ENCODE data around the gene SMAD2. TPM values are rescaled to one million over a fixed set of nuclear protein-coding genes. Genes with fewer than 3 reads are reported as not detected.
"Not testable (repeated sequence)": the region's sequence is repeated elsewhere in the genome, so short reads cannot be mapped to it uniquely, and the experiment has no call there.

The SMAD2 gene
- polyA plus RNA-seq, 6 donors from 2014 or later, result 49.9 to 77.9 (median 61.0) TPM

DNA sequence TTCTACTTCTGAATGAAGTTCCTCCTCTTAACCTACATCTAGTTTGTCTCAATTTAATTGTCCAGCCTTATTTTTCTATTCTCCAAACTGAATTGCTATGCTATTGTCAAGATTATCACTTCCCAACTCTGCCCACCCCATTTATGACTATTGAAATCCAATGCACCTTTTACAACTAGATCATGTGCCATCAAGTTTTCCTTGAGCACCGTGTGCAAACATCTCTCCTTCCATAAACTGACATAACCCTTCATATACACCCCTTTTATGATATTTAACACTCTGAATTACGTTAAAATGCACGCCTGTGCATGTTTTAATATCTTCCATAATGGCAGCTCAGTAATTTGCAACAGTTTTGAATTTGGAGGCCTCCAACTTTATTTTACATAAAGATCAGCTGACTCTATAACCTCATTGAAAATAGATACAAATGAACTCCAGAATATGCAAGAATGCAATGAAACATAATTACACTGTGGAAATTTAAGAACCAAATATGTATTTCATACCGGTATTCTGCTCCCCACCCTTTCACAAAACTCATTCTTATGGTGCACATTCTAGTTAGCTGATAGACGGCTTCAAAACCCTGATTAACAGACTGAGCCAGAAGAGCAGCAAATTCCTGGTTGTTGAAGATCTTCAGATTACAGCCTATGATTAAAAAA lies 85.5 kb downstream of the SMAD2 start:
- H3K27me3 Mint-ChIP-seq, result no peaks in the 10 kb centered on the region
- ATAC-seq (ENCODE audit: low read depth in 2 of 2) (no peak), DNase-seq (no peak)
- no peak overlapping the region for H3K27ac Mint-ChIP-seq
- H3K4me3 Mint-ChIP-seq, result no peak overlapping the region
- peaks cover 12 to 42% of the 10 kb centered on the region in 2 donors for H3K36me3 Mint-ChIP-seq
- no peaks in the 10 kb centered on the region for H3K9me3 Mint-ChIP-seq
- H3K4me1 Mint-ChIP-seq, result no peaks in the 10 kb centered on the region

DNA sequence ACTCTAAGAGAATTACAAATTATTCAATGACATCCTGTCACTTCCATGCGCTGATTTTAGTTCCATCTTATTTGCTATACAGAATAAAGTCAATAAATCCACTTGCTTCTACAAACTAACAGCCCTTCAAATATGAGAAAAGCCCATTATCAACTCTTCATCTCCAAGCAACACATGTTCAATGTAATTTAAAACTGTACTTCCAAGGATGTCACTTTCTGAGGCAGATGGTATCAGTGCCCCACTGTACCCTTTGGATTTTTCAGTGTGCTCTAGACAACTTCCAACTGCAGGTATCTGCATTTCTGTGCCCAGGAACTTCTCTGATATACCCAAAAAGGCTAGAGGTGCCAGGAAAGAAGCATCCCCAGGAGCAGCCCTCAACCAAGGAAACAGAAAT lies 87.6 kb downstream of the SMAD2 start:
- Mint-ChIP-seq H3K9me3 (no peaks in the 10 kb centered on the region), H3K27ac (no peak overlapping the region), H3K27me3 (no peaks in the 10 kb centered on the region), H3K4me1 (no peaks in the 10 kb centered on the region), H3K36me3 (peaks cover 12 to 47% of the 10 kb centered on the region in 2 donors), H3K4me3 (no peak overlapping the region)
- DNase-seq (no peak), ATAC-seq (ENCODE audit: low read depth in 2 of 2) (no peak)

DNA sequence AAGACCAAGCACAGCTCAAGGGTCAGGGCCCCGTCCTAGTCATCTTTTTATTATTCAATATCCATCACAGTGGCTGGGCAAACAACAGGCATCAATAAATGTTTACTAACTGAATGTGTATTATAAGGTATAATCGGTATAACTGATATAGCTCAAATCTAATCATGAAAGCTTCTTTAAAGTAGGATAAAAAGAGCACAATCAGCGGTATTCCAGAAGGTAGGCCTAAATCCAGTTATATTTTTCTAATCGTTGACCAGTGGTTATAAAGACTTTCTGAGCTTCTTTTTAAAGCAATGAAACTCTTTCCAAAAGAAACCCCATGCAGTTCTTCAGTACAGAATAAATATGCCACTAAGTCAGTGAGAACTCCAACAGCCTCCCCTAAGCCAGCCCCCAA lies 92.1 kb downstream of the SMAD2 start:
- no peak for ATAC-seq (ENCODE audit: low read depth in 2 of 2)
- no peaks in the 10 kb centered on the region for H3K27me3 Mint-ChIP-seq
- no peaks in the 10 kb centered on the region for H3K9me3 Mint-ChIP-seq
- no peak for DNase-seq
- H3K36me3 Mint-ChIP-seq, result peaks cover 0 to 44% of the 10 kb centered on the region in 2 donors
- no peak overlapping the region for H3K4me3 Mint-ChIP-seq
- H3K4me1 Mint-ChIP-seq, result no peaks in the 10 kb centered on the region
- no peak overlapping the region for H3K27ac Mint-ChIP-seq

DNA sequence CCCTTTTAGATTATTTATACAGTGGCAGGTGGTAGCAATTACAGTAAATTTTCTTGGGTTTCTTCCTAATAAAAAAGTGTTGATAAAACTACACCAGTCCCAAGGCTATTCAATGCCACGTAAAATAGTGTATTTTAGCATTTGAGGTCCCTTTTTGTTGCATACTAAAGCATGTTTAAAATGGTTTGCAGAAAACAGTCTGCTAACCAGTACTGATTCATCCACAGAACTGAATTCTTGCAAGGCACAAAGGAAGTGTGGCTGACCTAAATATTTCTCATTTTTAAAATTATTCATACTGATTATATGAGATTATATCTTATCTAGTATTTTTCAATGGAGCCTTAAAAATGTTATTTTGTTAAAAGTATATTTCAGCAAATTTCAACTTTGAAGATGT lies 98.1 kb downstream of the SMAD2 start:
- Mint-ChIP-seq H3K27ac (peak overlapping the region in 1 of 6 donors; percentile 63), H3K36me3 (peaks cover 6 to 16% of the 10 kb centered on the region in 2 donors), H3K4me1 (peaks cover 0 to 3% (median 1%) of the 10 kb centered on the region in 3 donors), H3K9me3 (peaks cover 0 to 6% (median 0%) of the 10 kb centered on the region in 7 donors), H3K27me3 (no peaks in the 10 kb centered on the region), H3K4me3 (no peak overlapping the region)
- DNase-seq (no peak), ATAC-seq (ENCODE audit: low read depth in 2 of 2) (no peak)

DNA sequence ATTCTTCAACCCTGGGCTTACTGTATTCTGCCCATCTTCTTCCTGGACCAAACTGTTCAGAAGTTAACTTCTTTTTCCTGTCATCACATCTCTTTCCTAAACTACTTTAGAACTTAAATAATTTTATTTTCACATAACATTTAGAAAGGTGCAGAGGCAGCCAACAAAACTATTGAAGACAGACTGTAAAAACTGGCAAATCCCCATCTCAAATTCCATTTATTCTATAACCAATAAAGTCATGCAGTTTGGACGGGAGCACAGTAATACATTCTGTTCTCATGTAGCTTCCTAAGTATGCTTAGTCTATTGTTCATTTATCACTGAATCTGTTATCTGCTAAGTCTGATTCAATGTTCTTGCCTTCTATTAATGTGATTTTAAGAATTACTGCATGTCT lies 99.1 kb downstream of the SMAD2 start:
- H3K27ac Mint-ChIP-seq, result no peak overlapping the region

DNA sequence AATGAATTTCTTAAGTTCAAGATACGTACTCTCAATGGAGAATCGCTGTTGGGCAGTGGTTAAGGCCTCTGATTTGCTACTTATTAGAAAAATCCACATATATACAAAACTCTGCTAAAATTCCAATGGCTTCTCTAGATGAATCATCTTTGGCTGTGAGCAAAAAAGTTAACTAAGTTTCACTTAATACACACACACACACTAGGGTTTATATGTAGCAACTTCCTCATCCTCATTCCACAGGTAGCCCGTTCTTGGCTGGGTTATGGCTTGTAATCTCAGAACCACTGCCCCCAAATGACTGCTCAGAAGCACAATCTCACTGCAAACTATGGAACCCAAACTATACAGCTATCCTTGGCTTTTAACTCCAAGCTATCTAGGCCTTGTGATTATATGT lies 99.7 kb downstream of the SMAD2 start:
- H3K4me3 Mint-ChIP-seq, result no peak overlapping the region
- H3K4me1 Mint-ChIP-seq, result peaks cover 0 to 15% (median 15%) of the 10 kb centered on the region in 3 donors
- ATAC-seq (ENCODE audit: low read depth in 2 of 2) (no peak), DNase-seq (no peak)
- H3K36me3 Mint-ChIP-seq, result peaks cover 6 to 20% of the 10 kb centered on the region in 2 donors
- H3K27ac Mint-ChIP-seq, result no peak overlapping the region
- H3K27me3 Mint-ChIP-seq, result no peaks in the 10 kb centered on the region
- peaks cover 0 to 9% (median 0%) of the 10 kb centered on the region in 7 donors for H3K9me3 Mint-ChIP-seq

More for the DNA sequence above, 99.1 kb downstream of the SMAD2 start:
- no peak for DNase-seq
- Mint-ChIP-seq H3K4me3 (no peak overlapping the region), H3K27me3 (no peaks in the 10 kb centered on the region), H3K4me1 (peaks cover 0 to 13% (median 11%) of the 10 kb centered on the region in 3 donors), H3K36me3 (peaks cover 6 to 15% of the 10 kb centered on the region in 2 donors), H3K9me3 (peaks cover 0 to 9% (median 0%) of the 10 kb centered on the region in 7 donors)
- no peak for ATAC-seq (ENCODE audit: low read depth in 2 of 2)

DNA sequence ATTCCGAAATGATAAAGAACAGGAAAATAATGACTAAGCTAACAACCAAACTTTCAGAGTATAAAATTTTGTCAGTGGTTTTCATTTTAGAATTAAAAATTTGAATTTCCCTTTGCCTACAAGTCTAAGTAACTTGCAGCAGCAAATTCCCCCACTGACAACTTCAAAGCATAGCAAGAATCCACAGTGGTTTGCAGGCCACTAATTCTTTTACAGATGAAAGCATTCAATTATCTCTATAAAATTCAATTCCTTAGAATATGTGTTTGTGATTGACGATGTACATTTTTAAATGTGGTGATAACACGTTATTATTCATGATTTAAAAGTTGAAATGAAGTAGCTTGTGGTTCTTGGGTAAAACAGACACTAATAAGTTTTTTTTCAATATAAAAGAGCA lies 100.6 kb downstream of the SMAD2 start:
- no peak for ATAC-seq (ENCODE audit: low read depth in 2 of 2)
- Mint-ChIP-seq H3K36me3 (peaks cover 6 to 20% of the 10 kb centered on the region in 2 donors), H3K4me1 (peaks cover 0 to 15% (median 15%) of the 10 kb centered on the region in 3 donors)

DNA sequence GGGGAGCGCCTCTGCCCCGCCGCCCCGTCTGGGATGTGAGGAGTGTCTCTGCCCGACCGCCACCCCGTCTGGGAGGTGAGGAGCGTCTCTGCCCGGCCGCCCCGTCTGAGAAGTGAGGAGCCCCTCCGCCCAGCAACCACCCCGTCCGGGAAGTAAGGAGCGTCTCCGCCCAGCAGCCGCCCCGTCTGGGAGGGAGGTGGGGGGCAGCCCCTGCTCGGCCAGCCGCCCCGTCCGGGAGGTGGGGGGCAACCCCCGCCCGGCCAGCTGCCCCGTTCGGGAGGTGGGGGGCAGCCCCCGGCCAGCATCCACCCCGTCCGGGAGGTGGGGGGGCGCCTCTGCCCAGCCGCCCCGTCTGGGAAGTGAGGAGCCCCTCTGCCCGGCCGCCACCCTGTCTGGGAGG lies 102.4 kb downstream of the SMAD2 start:
- not testable (repeated sequence) for H3K27ac Mint-ChIP-seq; DNase-seq; H3K4me3 Mint-ChIP-seq; H3K9me3 Mint-ChIP-seq; ATAC-seq (ENCODE audit: low read depth in 2 of 2); H3K27me3 Mint-ChIP-seq
- Mint-ChIP-seq H3K4me1 (peaks cover 0 to 15% (median 15%) of the 10 kb centered on the region in 3 donors), H3K36me3 (peaks cover 6 to 20% of the 10 kb centered on the region in 2 donors)

More for the DNA sequence above, 100.6 kb downstream of the SMAD2 start:
- Mint-ChIP-seq H3K4me3 (no peak overlapping the region), H3K27ac (no peak overlapping the region), H3K9me3 (peaks cover 0 to 9% (median 0%) of the 10 kb centered on the region in 7 donors), H3K27me3 (no peaks in the 10 kb centered on the region)
- no peak for DNase-seq

DNA sequence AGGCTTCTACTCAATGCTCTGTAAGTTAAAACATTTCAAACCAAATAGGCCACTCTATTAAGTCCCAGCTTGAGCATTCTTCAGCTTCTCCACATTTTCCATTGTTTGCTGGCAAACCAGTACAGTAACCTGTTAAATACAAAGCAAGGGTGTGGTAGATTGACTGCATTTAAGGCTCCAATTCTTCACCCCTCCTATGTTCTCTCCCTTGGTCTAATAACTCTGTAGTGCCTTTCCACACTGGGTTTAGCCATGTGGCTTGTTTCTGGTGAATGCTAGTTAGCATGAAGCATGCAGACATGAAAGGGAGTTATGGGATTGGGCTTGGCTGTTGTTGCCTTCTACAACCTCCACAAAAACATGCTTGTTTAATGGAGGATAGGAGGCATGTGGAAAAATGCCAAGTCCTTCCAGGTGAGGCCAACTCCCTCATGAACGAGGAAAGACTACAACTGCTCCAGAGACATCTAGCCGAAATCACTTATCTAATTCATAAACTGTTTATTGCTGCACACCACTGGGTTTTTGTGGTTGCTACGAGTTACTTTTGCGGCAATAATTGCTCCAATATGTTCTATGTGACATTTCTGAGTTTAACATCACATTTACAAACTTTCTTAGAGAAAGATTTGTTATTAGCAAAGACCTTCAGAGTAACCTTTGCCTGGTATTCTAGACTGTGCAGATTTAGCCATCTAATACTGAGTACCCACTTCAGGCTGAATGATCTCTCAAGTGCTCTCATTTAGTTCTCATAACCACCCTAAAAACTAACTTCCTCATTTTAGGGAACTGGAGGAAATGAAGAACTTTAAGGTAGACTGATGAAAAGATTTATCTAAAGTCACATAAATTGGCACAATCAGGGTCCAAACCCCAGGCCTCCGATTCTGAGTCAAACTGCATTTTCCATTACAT lies 104.0 kb downstream of the SMAD2 start:
- Mint-ChIP-seq H3K27me3 (no peaks in the 10 kb centered on the region), H3K4me1 (peaks cover 0 to 15% (median 15%) of the 10 kb centered on the region in 3 donors), H3K4me3 (no peak overlapping the region), H3K27ac (peak overlapping the region in 1 of 6 donors; percentile 61), H3K9me3 (peaks cover 0 to 9% (median 0%) of the 10 kb centered on the region in 7 donors), H3K36me3 (peaks cover 6 to 20% of the 10 kb centered on the region in 2 donors)
- peak in 1 of 2 donors; percentile 58 for ATAC-seq (ENCODE audit: low read depth in 2 of 2)
- DNase-seq, result no peak

DNA sequence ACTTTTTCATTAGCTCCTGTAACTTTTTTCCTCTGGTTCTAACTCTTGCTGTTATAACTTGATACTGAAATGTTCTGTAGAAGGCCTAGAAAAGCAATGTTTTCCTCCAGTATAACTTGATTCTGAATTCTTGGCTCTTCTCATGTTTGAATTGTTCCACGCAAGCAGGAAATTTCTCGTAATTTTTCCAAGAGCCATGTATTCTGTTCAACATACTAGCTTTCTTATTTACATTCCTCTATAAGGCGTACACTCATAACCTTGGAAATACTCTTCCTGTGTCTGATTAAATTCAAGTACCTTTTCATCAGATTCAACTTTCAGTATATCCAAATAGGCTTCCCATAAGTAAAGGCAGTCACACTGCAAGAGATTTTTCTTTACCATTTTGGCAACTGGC lies 109.1 kb downstream of the SMAD2 start:
- Mint-ChIP-seq H3K9me3 (no peaks in the 10 kb centered on the region), H3K27me3 (no peaks in the 10 kb centered on the region), H3K4me3 (no peak overlapping the region), H3K36me3 (peaks cover 0 to 5% of the 10 kb centered on the region in 2 donors), H3K27ac (no peak overlapping the region), H3K4me1 (peaks cover 0 to 3% (median 2%) of the 10 kb centered on the region in 3 donors)
- ATAC-seq (ENCODE audit: low read depth in 2 of 2) (no peak), DNase-seq (no peak)

DNA sequence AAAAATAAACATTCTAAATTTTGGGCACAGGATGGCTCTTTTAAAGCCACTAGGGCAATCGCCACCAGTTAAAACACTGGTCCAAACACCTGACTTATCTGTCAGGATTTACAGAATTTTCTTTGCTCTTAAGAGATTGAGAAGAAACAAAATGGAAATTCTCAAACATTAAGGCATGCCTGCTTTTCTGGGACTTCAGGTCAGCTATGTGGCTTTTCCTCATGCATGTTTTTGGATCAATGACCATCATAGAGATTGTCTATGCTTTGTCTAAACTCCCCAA lies 112.7 kb downstream of the SMAD2 start:
- H3K4me3 Mint-ChIP-seq, result no peak overlapping the region
- H3K27me3 Mint-ChIP-seq, result no peaks in the 10 kb centered on the region
- H3K36me3 Mint-ChIP-seq, result no peaks in the 10 kb centered on the region
- no peaks in the 10 kb centered on the region for H3K4me1 Mint-ChIP-seq
- H3K27ac Mint-ChIP-seq, result peak overlapping the region in 2 of 6 donors; percentile 15 to 22
- ATAC-seq (ENCODE audit: low read depth in 2 of 2) (no peak), DNase-seq (no peak)
- H3K9me3 Mint-ChIP-seq, result no peaks in the 10 kb centered on the region

DNA sequence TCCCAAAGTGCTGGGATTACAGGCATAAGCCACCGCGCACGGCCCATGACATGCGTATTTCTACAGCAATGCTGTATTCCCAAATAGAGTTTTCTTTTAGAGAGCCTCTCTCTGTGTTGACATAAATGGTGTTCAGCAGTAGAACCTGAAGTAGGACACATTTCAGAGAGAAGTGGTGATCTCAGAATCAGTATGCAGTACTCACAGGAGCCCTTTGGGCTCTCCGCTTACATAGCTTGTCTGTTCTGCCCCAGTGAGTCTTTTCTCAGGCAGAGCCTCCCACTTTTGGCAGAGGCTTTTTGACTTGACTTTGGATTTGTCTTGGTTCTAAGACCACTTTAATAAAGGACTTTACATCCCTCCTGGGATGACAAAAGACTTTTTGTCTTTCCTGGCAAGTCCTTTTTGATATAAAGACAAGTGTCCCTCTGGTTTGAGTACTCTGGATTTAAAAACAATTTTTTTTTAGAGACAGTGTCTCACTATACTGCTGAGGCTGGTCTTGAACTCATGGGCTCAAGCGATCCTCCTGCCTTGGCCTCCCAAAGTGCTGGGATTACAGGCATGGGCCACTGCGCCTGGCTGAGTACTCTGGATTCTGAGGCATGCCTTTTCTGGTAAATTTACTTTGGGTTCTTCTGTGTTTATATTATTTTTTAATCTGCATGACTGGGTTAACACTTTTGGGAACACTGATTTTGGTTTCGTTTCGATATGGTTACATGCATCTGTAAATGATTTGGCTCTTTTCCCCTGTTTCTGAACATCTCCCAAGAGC lies 113.3 kb downstream of the SMAD2 start:
- Mint-ChIP-seq H3K27ac (peak overlapping the region in 1 of 6 donors; percentile 22), H3K9me3 (peaks cover 0 to 3% (median under 1%) of the 10 kb centered on the region in 7 donors), H3K36me3 (no peaks in the 10 kb centered on the region), H3K4me1 (no peaks in the 10 kb centered on the region), H3K27me3 (no peaks in the 10 kb centered on the region), H3K4me3 (no peak overlapping the region)
- ATAC-seq (ENCODE audit: low read depth in 2 of 2), result no peak
- DNase-seq, result no peak

DNA sequence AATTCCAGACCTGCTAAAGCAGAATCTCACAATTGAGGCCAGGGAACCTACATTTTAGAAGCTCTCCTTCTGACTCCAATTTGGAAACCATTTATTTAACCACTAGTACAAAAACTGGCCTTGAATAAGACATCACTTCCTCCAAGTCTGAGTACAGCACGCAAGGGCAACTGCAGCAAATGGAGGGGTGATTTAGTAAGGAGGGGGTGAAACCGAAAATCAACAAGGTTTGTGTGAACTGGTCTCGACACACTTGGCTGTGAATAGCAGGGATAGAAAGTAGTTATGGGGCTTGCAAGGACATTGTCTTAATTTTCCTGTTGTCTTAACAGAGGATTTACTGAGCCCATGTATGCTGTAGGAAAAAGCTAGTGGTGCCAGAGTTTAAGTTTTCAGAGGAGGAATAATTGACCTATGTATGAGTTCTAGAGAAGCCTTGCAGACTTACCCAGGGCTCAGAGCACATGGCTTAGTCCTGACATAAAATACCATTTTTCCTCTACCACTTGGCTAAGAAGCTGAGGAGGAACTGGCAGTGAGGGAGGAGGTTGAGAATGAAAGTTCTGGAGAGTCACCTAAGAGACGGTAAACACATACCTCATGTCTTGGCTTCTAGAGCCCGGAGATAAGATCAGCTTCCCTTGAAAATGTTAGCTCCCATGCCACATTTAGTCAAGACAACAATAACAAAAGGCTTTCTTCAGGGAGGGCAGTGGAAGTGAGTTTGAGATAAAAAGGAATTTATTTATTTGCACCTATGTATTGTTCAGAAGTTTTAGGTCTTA lies 114.8 kb downstream of the SMAD2 start:
- Mint-ChIP-seq H3K4me1 (no peaks in the 10 kb centered on the region), H3K36me3 (no peaks in the 10 kb centered on the region), H3K4me3 (no peak overlapping the region), H3K9me3 (peaks cover 0 to 13% (median 5%) of the 10 kb centered on the region in 7 donors), H3K27ac (no peak overlapping the region), H3K27me3 (no peaks in the 10 kb centered on the region)
- DNase-seq (no peak), ATAC-seq (ENCODE audit: low read depth in 2 of 2) (no peak)

Data from naive B cell (primary cell).